ENCODE measurements around the gene FAM227B.

- TF ChIP-seq CTCF (conservative IDR thresholded peaks at IDR 0.05 in 1 of 2, IDR thresholded peaks at IDR 0.05 in 1 of 2; ENCODE audit: low read depth in 1 of 2, low read length in 2 of 2), result no peak
- no peak for TF ChIP-seq EZH2 (IDR thresholded peaks at IDR 0.05; ENCODE audit: low read length, missing control alignments)
These were observed 179.3 kb downstream of the FAM227B start for GRCh38 chr15:49441356-49441755.
